Stimulated activated CD8-positive, alpha-beta memory T cell treated with anti-CD3 and anti-CD28 coated beads, Interleukin-12 subunit alpha, Interleukin-12 subunit beta, amount 100 ng/mL, for 24 hours (primary cell): ENCODE results near the gene ZBTB18.
"Not testable (repeated sequence)": the region's sequence is repeated elsewhere in the genome, so short reads cannot be mapped to it uniquely, and the experiment has no call there.

ENCODE experiments used
- DNase-seq: peaks from one replicate; pipeline ENCODE4 v3.0.0-alpha.2; 2020; ENCODE audit errors: extremely low read depth

Gene ZBTB18

GRCh38 chr1:244050835-244051444 lies at the start of gene ZBTB18:
ZBTB18 (plus strand) TSS chr1:244051283; CDS start chr1:244051432, 149 bp downstream.
- DNase-seq = no peak

- no peak for DNase-seq
Observed at GRCh38 chr1:244002721-244003120, 48.4 kb upstream of the ZBTB18 start.

- no peak for DNase-seq
Observed at GRCh38 chr1:244005455-244005854, 45.6 kb upstream of the ZBTB18 start.

DNA sequence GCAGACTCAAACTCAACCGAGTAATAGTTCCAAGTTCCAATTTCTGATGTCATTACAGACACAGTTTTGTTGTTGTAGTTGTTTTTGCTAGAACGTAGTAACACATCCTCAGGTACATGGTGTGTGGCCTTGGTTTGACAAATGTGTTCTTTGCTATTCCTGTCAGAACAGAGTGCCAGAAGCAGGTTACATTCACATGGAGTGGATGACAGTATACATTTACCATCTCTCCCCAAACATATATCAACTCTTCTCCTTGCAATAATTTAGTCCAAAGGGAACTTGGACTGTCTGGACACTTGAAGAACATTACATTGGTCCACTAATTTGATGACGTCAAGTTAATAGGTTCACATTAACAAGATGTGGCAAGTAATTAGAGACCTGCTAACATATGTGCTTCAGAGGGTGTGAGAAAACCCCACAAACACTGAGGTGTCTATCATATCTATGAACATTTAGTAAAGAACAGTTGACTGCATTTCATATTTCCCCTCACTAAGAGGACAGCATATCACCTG lies 44.6 kb upstream of the ZBTB18 start:
- DNase-seq = no peak

DNA sequence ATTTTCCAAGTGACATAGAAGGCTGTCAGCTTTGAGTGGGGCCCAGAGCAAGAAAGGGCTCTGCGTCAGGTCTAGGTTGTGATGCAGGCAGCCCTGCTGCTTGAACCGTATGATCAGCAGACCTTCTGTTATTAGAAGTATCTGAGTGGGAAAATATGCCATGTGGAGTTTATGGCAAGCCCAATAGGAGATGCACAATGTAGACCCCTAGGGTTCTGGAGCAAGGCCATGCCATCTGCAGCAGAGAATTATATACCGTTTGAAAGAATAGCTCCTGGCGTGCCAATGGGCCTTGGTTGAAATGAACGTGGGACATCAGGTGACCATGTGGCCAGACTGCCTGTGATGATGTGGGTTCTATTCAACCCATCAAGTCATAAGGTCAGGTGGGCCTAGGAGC lies 44.1 kb upstream of the ZBTB18 start:
- no peak for DNase-seq

DNA sequence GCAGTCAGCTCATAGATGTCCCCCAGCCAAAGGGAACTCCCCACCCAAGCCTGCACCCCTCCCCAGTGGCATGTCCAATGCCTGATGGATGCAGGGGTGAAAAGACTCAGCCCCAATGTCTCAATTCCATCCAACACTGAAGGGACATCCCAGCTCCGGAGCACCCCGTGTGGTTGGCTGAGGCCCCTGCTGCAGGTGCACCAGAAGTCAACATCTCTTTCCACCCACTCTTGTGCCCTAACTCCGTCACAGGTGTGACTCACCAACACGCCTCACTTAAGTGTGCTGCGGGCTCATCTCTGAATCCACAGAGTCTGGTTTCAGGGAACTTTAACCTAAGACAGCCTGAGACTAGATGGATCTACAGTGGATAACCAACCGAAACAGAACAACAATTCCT lies 40.9 kb upstream of the ZBTB18 start:
- peak; percentile 3 for DNase-seq

DNA sequence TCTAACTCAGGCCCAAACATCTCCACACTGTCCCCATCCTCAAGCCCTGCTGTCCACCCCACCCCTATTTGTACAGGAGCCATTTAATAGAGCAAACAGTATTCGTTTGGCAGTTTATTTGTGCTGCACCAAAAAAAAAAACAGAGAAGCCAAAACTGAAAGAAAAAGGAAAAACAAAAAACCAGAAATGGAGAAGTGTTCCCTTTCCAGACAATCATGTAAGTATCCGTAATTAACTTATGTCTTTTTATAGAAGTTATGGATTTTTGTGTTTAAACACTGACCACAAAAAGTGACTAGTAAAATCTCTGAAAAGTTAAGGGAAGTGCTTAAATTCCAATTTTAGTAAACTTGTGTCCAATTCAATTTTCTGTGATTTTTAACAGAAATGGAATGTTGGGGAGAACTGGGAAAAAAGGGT lies 40.4 kb upstream of the ZBTB18 start:
- DNase-seq = no peak

DNA sequence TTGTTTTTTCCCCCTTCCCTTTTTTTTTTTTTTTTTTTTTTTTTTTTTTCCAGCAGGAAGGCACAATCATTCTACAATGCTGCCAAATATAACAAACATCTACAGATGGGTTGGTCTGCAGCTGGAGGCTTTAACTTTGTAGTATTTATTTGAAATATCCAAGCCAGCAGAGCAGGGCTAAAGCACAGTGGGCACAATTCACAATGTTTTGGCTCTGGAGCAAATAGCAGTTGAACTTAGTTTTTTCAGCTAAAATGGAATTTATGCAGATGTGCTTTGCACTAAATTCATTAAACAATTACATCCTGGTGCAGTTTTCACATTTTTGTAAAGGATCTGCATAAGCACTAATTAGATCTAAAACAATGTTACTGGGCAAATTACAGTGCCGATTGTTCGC lies 39.8 kb upstream of the ZBTB18 start:
- no peak for DNase-seq

DNA sequence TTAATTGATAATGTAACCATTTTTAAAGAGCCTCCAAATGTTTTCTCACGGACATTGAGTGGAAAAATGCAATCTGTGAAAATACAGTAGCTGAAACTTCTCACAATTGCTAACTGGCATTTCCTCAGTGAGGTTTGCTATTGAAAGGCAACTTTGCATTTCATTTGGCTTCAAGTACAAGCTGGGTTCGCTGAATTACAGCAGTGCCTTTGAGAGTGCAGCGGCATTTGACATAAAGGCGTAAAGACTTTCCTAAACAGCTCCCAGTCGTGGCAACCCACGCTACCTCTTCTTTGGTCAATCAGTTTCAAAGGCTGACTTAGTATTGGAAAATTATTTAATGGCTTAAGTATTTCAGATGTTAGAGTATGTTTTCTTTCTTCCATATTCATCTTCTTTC lies 39.3 kb upstream of the ZBTB18 start:
- DNase-seq = no peak

DNA sequence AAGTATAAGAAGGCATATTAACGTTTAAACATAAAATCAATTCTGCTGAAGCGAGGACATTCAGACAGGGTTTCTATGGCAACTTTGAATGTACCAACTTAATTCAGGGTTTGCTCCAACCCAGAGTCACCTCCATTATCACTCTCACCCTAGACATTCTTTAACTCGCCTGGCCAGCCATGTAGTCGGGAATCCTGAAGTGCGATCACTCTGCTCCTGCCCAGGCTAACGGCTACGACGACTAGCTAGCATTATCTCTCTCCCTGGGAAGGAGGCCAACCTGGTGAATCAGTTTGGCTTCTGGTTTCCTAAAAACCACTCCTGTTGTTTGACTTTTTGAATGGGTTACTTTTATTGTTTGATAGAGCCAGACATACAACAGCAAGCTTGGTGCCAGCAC lies 38.9 kb upstream of the ZBTB18 start:
- DNase-seq = no peak

DNA sequence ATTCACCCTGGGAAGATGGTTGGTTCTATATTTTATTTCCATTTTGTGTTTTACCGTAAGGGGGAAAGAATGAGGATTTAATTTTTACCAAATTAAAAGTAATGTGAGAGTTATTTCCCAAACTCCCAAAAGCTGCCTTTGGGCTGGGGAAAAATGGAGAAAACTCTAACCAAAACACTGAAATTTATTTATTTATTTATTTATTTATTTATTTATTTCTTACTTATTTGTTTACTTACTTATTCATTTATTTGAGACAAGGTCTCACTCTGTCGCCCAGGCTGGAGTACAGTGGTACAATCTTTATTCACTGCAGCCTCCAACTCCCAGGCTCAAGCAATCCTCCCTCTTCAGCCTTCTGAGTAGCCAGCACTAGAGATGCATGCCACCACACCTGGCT lies 38.0 kb upstream of the ZBTB18 start:
- no peak for DNase-seq

DNA sequence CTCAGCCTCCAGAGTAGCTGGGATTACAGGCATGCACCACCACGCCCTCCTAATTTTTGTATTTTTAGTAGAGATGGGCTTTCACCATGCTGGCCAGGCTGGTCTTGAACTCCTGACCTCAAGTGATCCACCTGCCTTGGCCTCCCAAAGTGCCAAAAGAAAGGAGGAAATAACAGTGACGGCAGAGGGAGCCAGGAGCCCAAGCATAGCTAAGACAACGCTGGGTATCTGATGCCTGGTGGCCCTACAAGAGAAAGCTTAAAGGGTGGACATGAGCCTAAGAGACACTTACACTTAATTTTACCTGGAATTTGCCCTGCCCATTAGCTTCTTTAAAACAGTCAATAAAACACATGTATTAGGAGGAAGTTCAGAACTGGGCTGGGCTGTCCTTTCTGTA lies 36.2 kb upstream of the ZBTB18 start:
- DNase-seq = not testable (repeated sequence)

GRCh38 chr1:244019982-244020485 lies 31.0 kb upstream of the ZBTB18 start:
- no peak for DNase-seq

- no peak for DNase-seq
Observed at GRCh38 chr1:244021427-244021826, 29.7 kb upstream of the ZBTB18 start.

DNA sequence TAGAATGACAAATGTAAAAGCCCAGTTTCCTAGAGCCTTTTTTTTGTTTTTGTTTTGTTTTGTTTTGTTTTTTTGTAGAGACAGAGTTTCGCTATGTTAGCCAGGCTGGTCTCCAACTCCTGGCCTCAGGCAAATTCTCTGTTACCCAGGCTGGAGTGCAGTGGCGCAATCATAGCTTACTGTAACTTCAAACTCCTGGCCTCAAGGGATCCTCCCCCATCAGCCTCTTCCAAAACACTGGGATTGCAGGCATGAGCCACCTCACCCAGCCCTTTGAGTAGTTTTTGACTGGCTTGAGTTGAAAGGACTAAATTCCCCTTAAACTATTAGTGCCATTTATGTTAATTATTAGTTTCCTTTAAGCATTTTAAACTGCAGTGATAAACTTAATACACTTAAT lies 28.8 kb upstream of the ZBTB18 start:
- no peak for DNase-seq

DNA sequence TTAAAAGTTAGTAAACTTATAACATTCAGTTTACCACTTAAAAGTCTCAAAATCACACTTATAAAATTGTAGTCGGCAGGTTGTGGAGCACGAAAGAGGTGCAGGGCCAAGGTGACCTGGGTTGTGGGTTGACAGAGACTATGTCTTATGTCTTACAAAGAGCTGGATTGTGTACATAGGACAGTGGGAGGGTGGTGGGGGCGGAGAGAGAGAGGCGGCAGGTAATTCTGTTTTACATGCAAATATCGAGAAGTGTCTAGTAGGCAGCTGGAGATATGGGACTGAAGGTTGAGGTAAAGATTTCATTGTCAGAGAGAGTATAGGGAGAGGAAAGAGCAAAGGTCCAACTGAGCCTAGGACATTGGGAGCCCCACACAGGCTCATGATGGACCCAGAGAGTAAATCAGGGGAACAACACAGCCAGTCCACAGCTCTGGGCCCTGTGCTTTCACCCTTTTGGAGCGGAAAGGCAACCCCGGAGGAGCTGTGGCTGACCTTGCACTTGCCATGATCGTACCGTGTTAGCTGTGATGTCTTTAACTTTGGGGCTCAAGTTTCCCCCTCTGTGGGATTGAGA lies 28.1 kb upstream of the ZBTB18 start:
- DNase-seq = no peak

DNA sequence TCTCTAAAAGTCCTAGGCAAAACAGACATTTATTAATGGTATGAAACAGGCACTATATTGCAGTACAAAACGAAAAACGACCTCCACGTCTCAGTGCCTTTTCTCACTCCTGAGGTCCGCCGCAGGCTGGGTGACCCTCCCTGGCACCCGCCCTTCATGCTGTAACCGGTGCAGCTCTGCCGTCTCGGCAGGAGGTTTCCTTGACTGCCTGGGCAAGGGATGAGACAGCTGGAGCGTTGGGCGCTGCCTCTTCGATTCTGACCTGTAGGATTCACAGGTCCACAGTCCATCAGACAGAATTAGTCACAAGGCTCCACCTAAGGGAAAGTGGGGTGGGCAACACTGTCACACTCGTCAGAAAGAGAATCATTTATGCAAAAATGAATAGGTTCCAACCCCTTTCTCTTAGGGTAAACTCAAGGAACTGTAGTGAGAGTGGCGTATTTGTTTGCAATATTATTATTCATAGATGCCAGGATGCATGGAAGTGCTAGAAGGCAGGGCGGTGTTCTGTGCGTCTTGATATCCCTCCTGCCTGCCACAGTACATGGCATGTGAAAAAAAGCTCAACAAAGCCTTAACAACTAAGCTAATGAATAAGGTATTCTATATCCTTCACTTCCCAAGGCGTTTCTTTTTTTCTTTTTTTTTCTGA lies 23.5 kb upstream of the ZBTB18 start:
- DNase-seq = no peak

GRCh38 chr1:244028701-244029100 lies 22.4 kb upstream of the ZBTB18 start:
- DNase-seq = no peak

DNA sequence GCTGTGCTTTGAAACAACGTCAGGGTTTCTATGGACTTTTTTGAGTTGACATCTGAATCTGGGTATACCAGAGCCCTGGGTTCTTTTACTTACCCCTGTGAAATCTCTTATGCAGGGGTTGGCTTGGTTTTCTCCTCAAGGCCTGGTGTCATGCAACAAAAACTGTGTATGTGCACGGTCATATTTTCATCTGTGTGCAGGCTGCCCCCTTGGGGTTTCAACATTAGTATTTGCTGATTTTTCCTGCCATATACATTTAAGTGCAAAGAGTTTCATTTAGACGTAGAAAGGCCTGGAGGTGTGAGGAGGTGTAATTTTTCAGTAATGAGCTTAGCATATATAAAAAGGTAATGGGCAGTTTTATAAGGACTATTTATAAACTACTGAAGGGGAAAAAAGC lies 22.0 kb upstream of the ZBTB18 start:
- DNase-seq = no peak

DNA sequence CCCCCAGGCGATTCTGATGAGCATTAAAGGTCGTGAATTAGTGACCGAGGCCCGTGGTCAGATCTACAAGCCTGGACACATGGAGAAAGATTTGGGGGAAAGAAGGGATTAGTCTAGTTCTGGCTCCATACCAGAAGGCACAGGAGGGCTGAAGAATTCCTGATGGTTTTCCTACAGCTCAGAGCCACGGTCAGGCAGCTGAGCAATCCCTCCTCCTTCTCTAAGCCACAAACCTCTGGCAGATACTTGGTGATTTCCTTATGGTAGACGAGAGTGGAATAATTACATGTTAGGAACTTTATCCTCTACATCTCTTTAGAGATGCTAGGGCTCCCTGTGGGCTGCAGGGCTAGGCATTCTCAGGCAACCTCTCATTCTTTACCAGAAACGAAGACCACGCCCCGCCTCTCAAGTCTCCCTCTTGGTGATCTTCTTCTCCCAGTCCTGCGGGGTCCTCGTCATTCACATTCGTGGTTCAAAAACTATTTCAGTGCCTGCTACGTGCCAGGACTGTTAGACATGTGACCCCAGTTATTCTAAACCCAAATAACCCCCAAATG lies 20.5 kb upstream of the ZBTB18 start:
- no peak for DNase-seq

DNA sequence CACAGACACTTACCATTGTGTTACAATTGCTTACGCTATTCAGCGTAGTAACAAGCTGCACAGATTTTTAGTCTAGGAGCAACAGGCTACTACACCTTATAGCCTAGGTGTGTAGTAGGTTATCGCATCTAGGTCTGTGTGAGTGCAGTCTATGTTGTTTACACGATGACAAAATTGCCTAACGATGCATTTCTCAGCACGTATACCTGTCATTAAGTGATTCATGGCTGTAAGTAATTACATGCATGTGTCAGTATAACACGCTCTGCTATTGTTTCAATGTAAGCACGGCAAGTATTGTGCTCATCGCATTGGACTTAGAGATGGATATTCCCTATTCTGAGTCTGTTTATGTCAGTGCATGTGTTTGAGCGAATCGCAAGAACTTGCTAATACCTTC lies 15.7 kb upstream of the ZBTB18 start:
- DNase-seq = no peak

GRCh38 chr1:244037252-244037651 lies 13.8 kb upstream of the ZBTB18 start:
- no peak for DNase-seq
